Lower lobe of right lung (tissue), 2 donors: ENCODE measurements around the gene TAC4. TPM values are rescaled to one million over a fixed set of nuclear protein-coding genes. Genes with fewer than 3 reads are reported as not detected.

Experiments used
- ATAC-seq, 2 donors: fragments of 200-7000 bp; cut with Tn5 transposase; one replicate each; pipeline ENCODE4 v1.9.1; 2020 to 2022; ENCODE audit warnings: mild to moderate bottlenecking in 2 of 2, moderate library complexity in 2 of 2
- DNase-seq: peaks from one replicate; pipeline ENCODE4 v3.0.0-alpha.2; 2020
- H3K27ac ChIP-seq: fragments of 200-600 bp; one replicate; pipeline ENCODE4 v1.8.0; 2022
- H3K27me3 ChIP-seq: fragments of 200-600 bp; one replicate; pipeline ENCODE4 v1.8.0; 2022; ENCODE audit warnings: low read depth
- H3K36me3 ChIP-seq: fragments of 200-600 bp; one replicate; pipeline ENCODE4 v1.8.0; 2022; ENCODE audit warnings: mild to moderate bottlenecking
- H3K4me1 ChIP-seq: fragments of 200-600 bp; one replicate; pipeline ENCODE4 v1.8.0; 2022
- H3K4me3 ChIP-seq: fragments of 200-600 bp; one replicate; pipeline ENCODE4 v1.8.0; 2022; ENCODE audit warnings: mild to moderate bottlenecking
- H3K9me3 ChIP-seq: fragments of 200-600 bp; one replicate; pipeline ENCODE4 v1.8.0; 2022
- CTCF ChIP-seq: fragments of 200-600 bp; IDR thresholded peaks from one replicate; pipeline ENCODE4 v1.8.0; 2022; ENCODE audit warnings: antibody characterized with exemption, mild to moderate bottlenecking
- intact Hi-C: fragments of 100-400 bp; cut with DNase I; formaldehyde crosslinking; loops from one replicate; pipeline ENCODE4 v1.11.0; 2022
- total RNA-seq: library from RNA; stranded (reverse); fragmentation: NEBNext Ultra II Directional; extraction: Animal tissue kit (Norgen Biotek cat#: 25700); gene quantifications from one replicate; pipeline ENCODE4 v1.2.1, GENCODE V29; 2021
- donor health status: DM: no; HTN: yes; CAD: no; lungs with severe emphysema.

Gene TAC4
- total RNA-seq, 1 donor from 2014 or later, result not detected

DNA sequence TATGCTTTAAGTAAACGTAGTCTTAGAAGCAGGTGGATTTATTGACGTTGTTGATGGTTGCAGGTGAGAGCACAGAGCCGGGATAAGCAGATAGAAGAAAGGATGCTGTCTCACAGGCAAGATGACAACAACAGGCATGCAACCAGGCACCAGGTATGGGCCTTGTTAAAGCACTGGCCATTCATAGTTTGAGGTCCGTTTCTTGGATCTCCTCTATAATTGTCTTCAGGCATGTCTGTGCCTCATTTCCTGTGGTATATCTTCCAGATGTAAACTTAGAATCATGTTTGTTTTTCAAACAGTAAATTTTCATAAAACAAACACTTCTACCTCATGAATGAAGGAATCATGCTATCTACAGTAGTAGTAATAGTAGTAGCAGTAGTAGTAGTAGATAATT, 38.8 kb downstream of the TAC4 start:
- intact Hi-C loops, result no loop called here
- ATAC-seq, result no peak
- peaks cover 98% of the 10 kb centered on the region for H3K36me3 ChIP-seq
- no peaks in the 10 kb centered on the region for H3K4me1 ChIP-seq
- H3K9me3 ChIP-seq, result no peaks in the 10 kb centered on the region
- no peaks in the 10 kb centered on the region for H3K27me3 ChIP-seq
- TF ChIP-seq CTCF, result no peak
- DNase-seq, result no peak
- no peak overlapping the region for H3K27ac ChIP-seq
- no peak overlapping the region for H3K4me3 ChIP-seq

DNA sequence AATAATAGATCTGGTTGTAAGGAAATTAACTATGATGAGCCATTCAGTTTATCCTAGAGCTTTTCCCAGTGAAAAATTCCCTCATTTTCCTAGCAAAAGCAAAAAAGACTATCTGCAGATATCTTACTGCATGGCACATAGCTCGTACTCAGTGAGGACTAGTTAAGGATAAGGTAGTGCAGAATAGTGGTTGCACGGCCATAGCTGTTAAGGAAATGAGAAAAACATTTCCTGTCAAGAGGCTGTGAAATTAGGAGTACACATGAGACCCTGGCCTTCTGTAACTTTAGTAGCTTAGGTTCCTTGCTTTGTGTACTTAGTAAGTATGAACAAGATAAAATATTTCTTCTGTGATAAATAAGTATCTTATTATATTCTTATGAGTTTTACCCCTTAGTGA, 49.1 kb downstream of the TAC4 start:
- DNase-seq (no peak), ATAC-seq (no peak)
- no peak for TF ChIP-seq CTCF
- intact Hi-C loops, result no loop called here
- Histone ChIP-seq H3K27ac (no peak overlapping the region), H3K27me3 (no peaks in the 10 kb centered on the region), H3K36me3 (peaks cover 100% of the 10 kb centered on the region), H3K4me1 (peaks cover 13% of the 10 kb centered on the region), H3K4me3 (no peak overlapping the region), H3K9me3 (no peaks in the 10 kb centered on the region)

DNA sequence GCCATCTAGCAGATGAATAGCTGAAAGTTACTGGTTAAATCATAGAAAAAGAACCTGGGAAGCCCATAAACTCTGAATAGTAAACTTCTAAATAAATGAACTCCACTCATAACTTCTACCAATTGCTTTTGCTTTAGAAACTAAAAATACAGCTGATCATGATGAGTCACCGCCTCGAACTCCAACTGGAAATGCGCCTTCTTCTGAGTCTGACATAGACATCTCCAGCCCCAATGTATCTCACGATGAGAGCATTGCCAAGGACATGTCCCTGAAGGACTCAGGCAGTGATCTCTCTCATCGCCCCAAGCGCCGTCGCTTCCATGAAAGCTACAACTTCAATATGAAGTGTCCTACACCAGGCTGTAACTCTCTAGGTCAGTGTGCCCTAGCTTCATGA, 49.7 kb downstream of the TAC4 start:
- peaks cover 13% of the 10 kb centered on the region for H3K4me1 ChIP-seq
- H3K27ac ChIP-seq, result no peak overlapping the region
- TF ChIP-seq CTCF, result no peak
- DNase-seq, result no peak
- intact Hi-C loops, result no loop called here
- H3K27me3 ChIP-seq, result no peaks in the 10 kb centered on the region
- no peak overlapping the region for H3K4me3 ChIP-seq
- no peaks in the 10 kb centered on the region for H3K9me3 ChIP-seq
- no peak for ATAC-seq
- H3K36me3 ChIP-seq, result peaks cover 100% of the 10 kb centered on the region

DNA sequence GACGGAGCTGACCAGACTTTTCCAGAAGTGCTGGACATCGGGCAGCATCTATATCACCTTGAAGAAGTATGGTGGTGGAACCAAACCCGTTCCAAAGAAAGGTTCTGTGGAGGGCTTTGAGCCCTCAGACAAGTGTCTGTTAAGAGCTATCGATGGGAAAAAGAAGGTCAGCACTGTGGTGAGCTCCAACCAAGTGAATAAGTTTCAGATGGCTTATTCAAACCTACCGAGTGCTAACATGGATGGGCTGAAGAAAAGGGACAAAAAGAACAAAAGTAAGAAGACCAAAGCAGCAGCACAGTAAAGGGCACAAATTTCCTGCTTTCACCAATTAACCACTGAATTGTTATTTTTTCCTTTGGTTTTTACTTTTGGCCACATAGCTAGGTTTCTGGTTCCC, 52.5 kb downstream of the TAC4 start:
- Histone ChIP-seq H3K4me1 (peaks cover 38% of the 10 kb centered on the region), H3K36me3 (peaks cover 99% of the 10 kb centered on the region), H3K4me3 (no peak overlapping the region), H3K9me3 (no peaks in the 10 kb centered on the region), H3K27me3 (no peaks in the 10 kb centered on the region), H3K27ac (no peak overlapping the region)
- DNase-seq (no peak), ATAC-seq (no peak)
- intact Hi-C loops, result no loop called here
- TF ChIP-seq CTCF, result no peak

DNA sequence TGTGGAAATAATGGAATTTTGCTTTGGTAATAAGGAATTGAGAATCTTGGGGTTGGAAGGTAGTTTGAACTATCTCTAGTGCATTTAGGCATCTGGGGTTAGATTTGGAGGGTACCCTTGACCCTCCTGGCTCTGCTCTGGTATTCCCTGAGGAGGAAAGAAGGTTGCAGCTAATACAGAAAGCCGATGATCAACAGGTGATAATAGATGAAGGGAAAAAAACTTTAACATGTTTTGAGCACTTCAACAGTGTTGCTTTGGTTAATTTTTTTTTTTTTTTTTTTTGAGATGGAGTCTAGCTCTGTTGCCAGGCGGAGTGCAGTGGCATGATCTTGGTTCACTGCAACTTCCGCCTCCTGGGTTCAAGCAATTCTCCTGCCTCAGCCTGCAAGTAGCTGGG, 54.6 kb downstream of the TAC4 start:
- Histone ChIP-seq H3K4me3 (no peak overlapping the region), H3K27me3 (no peaks in the 10 kb centered on the region), H3K36me3 (peaks cover 85% of the 10 kb centered on the region), H3K4me1 (peaks cover 50% of the 10 kb centered on the region), H3K27ac (no peak overlapping the region), H3K9me3 (no peaks in the 10 kb centered on the region)
- DNase-seq, result no peak
- no peak for TF ChIP-seq CTCF
- ATAC-seq, result no peak
- intact Hi-C loops, result no loop called here

DNA sequence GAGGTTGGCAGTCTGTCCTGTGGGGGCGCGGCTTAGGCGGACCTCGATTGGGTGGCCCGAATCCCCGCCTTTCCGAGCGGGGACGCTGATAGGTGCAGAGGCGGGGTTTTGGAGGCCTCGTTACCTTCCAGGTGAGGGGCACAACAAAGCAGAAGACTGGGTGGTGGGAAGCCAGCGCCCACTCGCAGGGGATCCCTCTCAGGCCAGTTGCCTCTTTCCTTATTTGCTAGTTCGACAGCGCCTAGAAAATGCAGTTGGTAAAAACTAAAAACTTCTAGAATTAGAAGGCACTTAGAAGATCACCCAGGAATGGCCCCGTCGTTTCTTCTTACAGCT, 58.7 kb downstream of the TAC4 start:
- ATAC-seq, result no peak

More for the DNA sequence above, 58.7 kb downstream of the TAC4 start:
- Histone ChIP-seq H3K36me3 (peaks cover 44% of the 10 kb centered on the region), H3K9me3 (no peaks in the 10 kb centered on the region), H3K27me3 (no peaks in the 10 kb centered on the region), H3K4me1 (peaks cover 44% of the 10 kb centered on the region), H3K4me3 (peak overlapping the region; percentile 97), H3K27ac (no peak overlapping the region)
- intact Hi-C loops, result no loop called here
- TF ChIP-seq CTCF, result no peak
- DNase-seq, result no peak
